Right ventricle myocardium superior (tissue), 1 donor: Measurements from ENCODE around the gene ANKRD55. TPM values are rescaled to one million over a fixed set of nuclear protein-coding genes. Genes with fewer than 3 reads are reported as not detected.
"Not testable (repeated sequence)": the region's sequence is repeated elsewhere in the genome, so short reads cannot be mapped to it uniquely, and the experiment has no call there.

Experiments used
- ATAC-seq: fragments of 200-7000 bp; cut with Tn5 transposase; one replicate; pipeline ENCODE4 v1.9.1; 2020; ENCODE audit warnings: mild to moderate bottlenecking; ENCODE audit not compliant: poor library complexity
- DNase-seq: peaks from one replicate; pipeline ENCODE4 v3.0.0-alpha.2; 2020
- intact Hi-C: fragments of 100-400 bp; cut with DNase I; formaldehyde crosslinking; loops from one replicate; pipeline ENCODE4 v1.11.2; 2022
- total RNA-seq: library from RNA; stranded (reverse); fragmentation: NEBNext Ultra II Directional; extraction: Animal tissue kit (Norgen Biotek cat#: 25700); gene quantifications from one replicate; pipeline ENCODE4 v1.2.1, GENCODE V29; 2021
- donor health status: DM: no; HTN: yes; CAD: no; lungs with severe emphysema.

The ANKRD55 gene
- total RNA-seq, 1 donor from 2014 or later = not detected

- intact Hi-C loops, ATAC-seq, DNase-seq: not testable (repeated sequence)
These were observed 24.8 kb upstream of the ANKRD55 start for GRCh38 chr5:56257763-56258529.

- ATAC-seq (no peak), DNase-seq (no peak)
- intact Hi-C loops = no loop called here
These were observed 23.9 kb upstream of the ANKRD55 start for GRCh38 chr5:56257010-56257409.

GRCh38 chr5:56255502-56255901 is 22.4 kb upstream of the ANKRD55 start:
- no peak for ATAC-seq
- no peak for DNase-seq
- intact Hi-C loops = no loop called here

GRCh38 chr5:56253924-56254323 is 20.8 kb upstream of the ANKRD55 start:
- DNase-seq = no peak
- no peak for ATAC-seq
- intact Hi-C loops = no loop called here

GRCh38 chr5:56253126-56253525 is 20.0 kb upstream of the ANKRD55 start:
- intact Hi-C loops = no loop called here
- ATAC-seq = no peak
- no peak for DNase-seq

GRCh38 chr5:56251918-56252553 is 18.9 kb upstream of the ANKRD55 start:
- intact Hi-C loops = no loop called here
- peak; percentile 64 for ATAC-seq
- no peak for DNase-seq

GRCh38 chr5:56251440-56251839 is 18.3 kb upstream of the ANKRD55 start:
- DNase-seq (no peak), ATAC-seq (no peak)
- intact Hi-C loops = no loop called here

GRCh38 chr5:56250011-56250410 is 16.9 kb upstream of the ANKRD55 start:
- intact Hi-C loops = no loop called here
- DNase-seq (no peak), ATAC-seq (no peak)

- intact Hi-C loops, ATAC-seq, DNase-seq: not testable (repeated sequence)
These were observed 16.0 kb upstream of the ANKRD55 start for GRCh38 chr5:56249085-56249484.

- intact Hi-C loops = no loop called here
- no peak for DNase-seq
- no peak for ATAC-seq
These were observed 14.5 kb upstream of the ANKRD55 start for GRCh38 chr5:56247592-56247991.

- no peak for ATAC-seq
- DNase-seq = no peak
- intact Hi-C loops = no loop called here
These were observed 13.6 kb upstream of the ANKRD55 start for GRCh38 chr5:56246769-56247168.

GRCh38 chr5:56245481-56245880 is 12.4 kb upstream of the ANKRD55 start:
- ATAC-seq (no peak), DNase-seq (no peak)
- intact Hi-C loops = no loop called here

GRCh38 chr5:56244627-56245026 is 11.5 kb upstream of the ANKRD55 start:
- intact Hi-C loops = no loop called here
- ATAC-seq (no peak), DNase-seq (no peak)

- intact Hi-C loops, ATAC-seq, DNase-seq: not testable (repeated sequence)
These were observed 9.1 kb upstream of the ANKRD55 start for GRCh38 chr5:56242271-56242670.

- no peak for ATAC-seq
- intact Hi-C loops = no loop called here
These were observed 592 bp downstream of the ANKRD55 start for GRCh38 chr5:56232538-56232937.

GRCh38 chr5:56230576-56230975 is 2.6 kb downstream of the ANKRD55 start:
- intact Hi-C loops = no loop called here
- DNase-seq = no peak
- no peak for ATAC-seq

More at GRCh38 chr5:56232538-56232937, 592 bp downstream of the ANKRD55 start:
- DNase-seq = no peak

GRCh38 chr5:56229111-56229510 is 4.0 kb downstream of the ANKRD55 start:
- intact Hi-C loops = no loop called here
- no peak for DNase-seq
- ATAC-seq = no peak

- no peak for DNase-seq
- intact Hi-C loops = no loop called here
- no peak for ATAC-seq
These were observed 4.5 kb downstream of the ANKRD55 start for GRCh38 chr5:56228631-56229030.

- DNase-seq = no peak
- ATAC-seq = no peak
- intact Hi-C loops = no loop called here
These were observed 5.4 kb downstream of the ANKRD55 start for GRCh38 chr5:56227691-56228090.

GRCh38 chr5:56223298-56223697 is 9.8 kb downstream of the ANKRD55 start:
- DNase-seq, intact Hi-C loops, ATAC-seq: not testable (repeated sequence)
